GM12892 (cell line): Measurements from ENCODE around the gene ULK4.
"Not testable (repeated sequence)": the region's sequence is repeated elsewhere in the genome, so short reads cannot be mapped to it uniquely, and the experiment has no call there.

Experiments used
- DNase-seq: peaks from one replicate; pipeline ENCODE4 v3.0.0; 2011; ENCODE audit not compliant: insufficient read length
- FAIRE-seq: peaks from 2 replicates; lab custom pipeline; 2011; peaks lifted over from hg19 to GRCh38; lab: Jason Lieb, UNC
- POLR2A ChIP-seq: IDR thresholded peaks from 2 replicates; pipeline ENCODE4 v1.6.1; 2011; ENCODE audit warnings: low read depth, low read length, control low read depth
- POLR2AphosphoS5 ChIP-seq: IDR thresholded peaks from 2 replicates; pipeline ENCODE4 v1.6.1; 2011; ENCODE audit warnings: low read depth, low read length, control low read depth
- TAF1 ChIP-seq: IDR thresholded peaks from 2 replicates; pipeline ENCODE4 v1.6.1; 2011; ENCODE audit warnings: low read depth, mild to moderate bottlenecking, control low read depth, low read length, borderline replicate concordance

ULK4 gene

DNA sequence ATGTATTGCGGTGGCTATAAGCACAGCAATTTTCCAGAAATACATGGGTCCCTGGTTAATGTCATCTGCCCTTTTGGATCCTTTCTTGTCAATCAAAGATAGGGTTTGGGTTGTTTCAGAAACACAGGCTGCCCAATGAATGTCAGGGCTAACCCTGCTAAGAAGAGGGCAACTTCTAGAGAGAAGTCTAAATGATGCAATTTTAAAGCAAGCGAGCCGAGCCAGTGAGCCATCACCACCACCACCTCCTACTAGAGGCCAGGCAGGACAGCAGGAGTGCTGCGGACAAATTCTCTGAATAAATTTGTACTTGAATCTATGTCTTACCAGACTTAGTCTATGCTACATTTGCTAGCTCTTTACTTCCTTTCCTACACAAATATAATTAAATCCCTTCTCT is 514.2 kb downstream of the ULK4 start:
- no peak for DNase-seq
- TF ChIP-seq POLR2A (no peak), POLR2AphosphoS5 (no peak), TAF1 (no peak)
- FAIRE-seq, result no peak

GRCh38 chr3:41446316-41446715 is 515.6 kb downstream of the ULK4 start:
- DNase-seq, FAIRE-seq: not testable (repeated sequence)

- no peak for TF ChIP-seq POLR2A
- no peak for TF ChIP-seq TAF1
- TF ChIP-seq POLR2AphosphoS5, result no peak
- no peak for DNase-seq
- no peak for FAIRE-seq
Measured at GRCh38 chr3:41441568-41441967, 520.3 kb downstream of the ULK4 start.

- no peak for DNase-seq
- TF ChIP-seq POLR2A, result no peak
- TF ChIP-seq POLR2AphosphoS5, result no peak
- no peak for TF ChIP-seq TAF1
- FAIRE-seq, result no peak
Measured at GRCh38 chr3:41441139-41441538, 520.8 kb downstream of the ULK4 start.

DNA sequence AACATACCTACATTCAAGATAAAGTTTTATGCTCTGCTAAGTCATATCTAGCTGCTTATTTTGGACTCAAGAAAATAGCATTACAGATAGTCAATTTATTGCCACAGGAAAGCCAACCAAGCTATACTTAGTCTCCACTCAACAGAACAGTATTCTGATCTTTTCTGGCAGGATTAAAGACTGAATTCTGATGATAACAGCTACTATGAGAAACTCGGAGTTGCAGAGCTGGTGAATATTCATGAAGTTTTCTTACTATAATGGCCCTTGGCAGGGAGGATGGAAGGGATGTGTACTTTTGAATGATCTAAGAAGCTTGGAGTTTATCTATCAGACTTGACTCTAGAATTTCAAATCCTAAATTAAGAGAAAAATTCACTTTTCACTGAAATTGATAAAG is 524.9 kb downstream of the ULK4 start:
- DNase-seq, result no peak

DNA sequence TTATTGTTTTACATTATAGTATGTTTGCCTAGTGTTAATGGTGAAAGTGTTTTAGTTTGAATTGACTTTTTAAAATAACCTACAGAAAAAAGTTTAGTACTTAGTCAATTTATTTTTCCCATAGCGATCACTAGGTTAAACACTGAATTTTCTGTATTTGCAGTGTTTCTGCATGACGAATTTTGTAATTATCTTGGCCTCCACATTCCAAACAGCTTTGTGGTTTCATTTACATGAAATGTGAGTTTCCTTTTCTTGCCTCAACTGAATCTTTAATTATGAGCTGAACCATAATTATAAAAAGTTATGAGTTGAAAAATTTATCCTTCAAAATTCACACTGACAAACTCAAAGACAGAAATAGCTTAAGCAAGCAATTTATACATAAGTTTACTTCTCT is 527.1 kb downstream of the ULK4 start:
- FAIRE-seq, result no peak
- DNase-seq, result no peak
- TF ChIP-seq POLR2AphosphoS5 (no peak), POLR2A (no peak), TAF1 (no peak)

More for the DNA sequence above, 524.9 kb downstream of the ULK4 start:
- no peak for FAIRE-seq
- TF ChIP-seq POLR2AphosphoS5 (no peak), POLR2A (no peak), TAF1 (no peak)

DNA sequence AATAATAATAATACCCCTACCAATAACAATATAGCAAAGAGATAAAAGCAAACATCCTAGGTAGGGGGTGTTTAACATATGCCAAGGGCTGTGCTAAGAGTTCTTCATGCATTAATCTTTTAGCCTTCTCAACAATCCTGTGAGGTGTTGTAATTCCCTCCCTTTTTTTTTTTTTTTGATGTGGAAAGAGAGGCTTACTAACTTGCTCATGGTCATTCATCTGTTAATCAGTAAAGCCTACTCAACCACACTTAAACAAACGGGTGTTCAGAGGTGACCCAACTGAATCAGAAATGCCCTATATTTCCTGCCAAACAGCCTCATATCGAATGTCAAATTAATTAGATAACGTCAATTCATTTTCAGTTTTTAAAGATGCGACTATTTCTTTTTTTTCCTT is 530.5 kb downstream of the ULK4 start:
- TF ChIP-seq POLR2A, result no peak
- TF ChIP-seq TAF1, result no peak
- TF ChIP-seq POLR2AphosphoS5, result no peak
- FAIRE-seq, result no peak

GRCh38 chr3:41430886-41431285 is 531.0 kb downstream of the ULK4 start:
- DNase-seq (no peak), FAIRE-seq (no peak)
- no peak for TF ChIP-seq TAF1
- TF ChIP-seq POLR2AphosphoS5, result no peak
- no peak for TF ChIP-seq POLR2A

More for the DNA sequence above, 530.5 kb downstream of the ULK4 start:
- no peak for DNase-seq

- TF ChIP-seq POLR2A (no peak), TAF1 (no peak), POLR2AphosphoS5 (no peak)
- FAIRE-seq, result no peak
Measured at GRCh38 chr3:41430391-41430790, 531.5 kb downstream of the ULK4 start.

GRCh38 chr3:41426485-41426884 is 535.4 kb downstream of the ULK4 start:
- no peak for DNase-seq
- TF ChIP-seq TAF1 (no peak), POLR2A (no peak), POLR2AphosphoS5 (no peak)
- FAIRE-seq, result no peak

More at GRCh38 chr3:41430391-41430790, 531.5 kb downstream of the ULK4 start:
- DNase-seq, result no peak

GRCh38 chr3:41424543-41425300 is 537.2 kb downstream of the ULK4 start:
- TF ChIP-seq TAF1, result no peak
- TF ChIP-seq POLR2AphosphoS5, result no peak
- no peak for TF ChIP-seq POLR2A
- no peak for FAIRE-seq
- no peak for DNase-seq

- TF ChIP-seq POLR2AphosphoS5 (no peak), TAF1 (no peak), POLR2A (no peak)
- FAIRE-seq (no peak), DNase-seq (no peak)
Measured at GRCh38 chr3:41419809-41420208, 542.1 kb downstream of the ULK4 start.
